AG09309 (cell line): ENCODE data around the gene TLE1.
"Not testable (repeated sequence)": the region's sequence is repeated elsewhere in the genome, so short reads cannot be mapped to it uniquely, and the experiment has no call there.

ENCODE experiments used
- DNase-seq: peaks from one replicate; pipeline ENCODE4 v3.0.0-alpha.2; 2010; ENCODE audit warnings: low read depth
- H3K4me3 ChIP-seq: 2 replicates; pipeline ENCODE4 v1.5.1; 2011; ENCODE audit warnings: mild to moderate bottlenecking, low read depth, low read length, moderate library complexity; ENCODE audit not compliant: control insufficient read depth
- TF ChIP-seq, protein P1 (sequence below): IDR thresholded peaks from 2 replicates; pipeline ENCODE4 v1.5.1; 2011; ENCODE audit warnings: mild to moderate bottlenecking, low read depth, low read length, inconsistent platforms; ENCODE audit not compliant: insufficient read depth, control insufficient read depth; ENCODE audit errors: missing control alignments

Gene TLE1

DNA sequence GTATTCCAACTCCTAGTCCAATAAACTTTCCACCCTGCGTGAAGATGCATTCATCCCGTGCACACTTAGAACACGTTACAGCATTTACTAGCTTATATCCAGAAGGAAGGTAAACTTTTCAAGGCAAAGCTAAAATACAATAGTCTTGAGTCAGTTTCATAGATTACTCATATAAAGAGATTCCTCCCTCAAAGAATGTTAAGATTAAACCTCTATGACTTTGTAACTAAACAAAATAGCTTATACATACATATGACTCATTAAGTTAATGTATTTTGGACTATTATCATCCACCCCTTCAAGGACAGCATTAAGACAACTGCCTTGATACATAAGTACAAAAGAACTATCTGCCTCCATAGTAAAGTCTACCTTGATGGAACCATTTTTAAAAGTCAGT lies 36.1 kb downstream of the TLE1 start:
- no peak overlapping the region for H3K4me3 ChIP-seq
- no peak for DNase-seq
- TF ChIP-seq, protein P1, sequence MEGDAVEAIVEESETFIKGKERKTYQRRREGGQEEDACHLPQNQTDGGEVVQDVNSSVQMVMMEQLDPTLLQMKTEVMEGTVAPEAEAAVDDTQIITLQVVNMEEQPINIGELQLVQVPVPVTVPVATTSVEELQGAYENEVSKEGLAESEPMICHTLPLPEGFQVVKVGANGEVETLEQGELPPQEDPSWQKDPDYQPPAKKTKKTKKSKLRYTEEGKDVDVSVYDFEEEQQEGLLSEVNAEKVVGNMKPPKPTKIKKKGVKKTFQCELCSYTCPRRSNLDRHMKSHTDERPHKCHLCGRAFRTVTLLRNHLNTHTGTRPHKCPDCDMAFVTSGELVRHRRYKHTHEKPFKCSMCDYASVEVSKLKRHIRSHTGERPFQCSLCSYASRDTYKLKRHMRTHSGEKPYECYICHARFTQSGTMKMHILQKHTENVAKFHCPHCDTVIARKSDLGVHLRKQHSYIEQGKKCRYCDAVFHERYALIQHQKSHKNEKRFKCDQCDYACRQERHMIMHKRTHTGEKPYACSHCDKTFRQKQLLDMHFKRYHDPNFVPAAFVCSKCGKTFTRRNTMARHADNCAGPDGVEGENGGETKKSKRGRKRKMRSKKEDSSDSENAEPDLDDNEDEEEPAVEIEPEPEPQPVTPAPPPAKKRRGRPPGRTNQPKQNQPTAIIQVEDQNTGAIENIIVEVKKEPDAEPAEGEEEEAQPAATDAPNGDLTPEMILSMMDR, result no peak

DNA sequence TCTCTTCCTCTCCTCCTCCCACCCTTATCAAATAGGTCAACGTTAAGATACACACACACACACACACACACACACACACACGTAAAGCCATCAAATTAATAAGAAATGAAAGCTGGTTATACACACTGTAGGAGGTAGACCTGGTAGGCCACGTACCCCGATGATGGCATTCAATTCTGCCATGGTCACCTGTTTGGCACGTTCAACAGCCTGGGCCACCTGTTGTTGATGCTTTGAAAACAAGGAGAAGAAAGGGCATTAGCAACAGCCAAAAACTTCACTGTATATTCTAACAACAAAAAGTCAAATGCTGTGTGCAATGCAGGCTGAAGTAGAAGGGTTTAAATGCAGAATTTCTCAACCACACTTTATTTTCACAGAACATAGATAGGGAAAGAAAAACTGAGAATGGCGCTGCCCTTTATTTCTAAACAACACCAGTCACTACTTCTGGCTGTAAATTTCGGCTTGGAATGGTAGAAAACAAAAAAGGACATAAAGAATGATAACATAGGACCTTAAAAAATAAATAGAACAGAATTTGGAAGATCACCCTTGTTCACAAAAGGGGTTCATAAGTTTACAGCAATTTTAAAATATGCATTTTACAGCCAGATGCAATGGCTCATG lies 37.2 kb downstream of the TLE1 start:
- no peak for DNase-seq
- TF ChIP-seq, protein P1, result no peak
- H3K4me3 ChIP-seq, result no peak overlapping the region

DNA sequence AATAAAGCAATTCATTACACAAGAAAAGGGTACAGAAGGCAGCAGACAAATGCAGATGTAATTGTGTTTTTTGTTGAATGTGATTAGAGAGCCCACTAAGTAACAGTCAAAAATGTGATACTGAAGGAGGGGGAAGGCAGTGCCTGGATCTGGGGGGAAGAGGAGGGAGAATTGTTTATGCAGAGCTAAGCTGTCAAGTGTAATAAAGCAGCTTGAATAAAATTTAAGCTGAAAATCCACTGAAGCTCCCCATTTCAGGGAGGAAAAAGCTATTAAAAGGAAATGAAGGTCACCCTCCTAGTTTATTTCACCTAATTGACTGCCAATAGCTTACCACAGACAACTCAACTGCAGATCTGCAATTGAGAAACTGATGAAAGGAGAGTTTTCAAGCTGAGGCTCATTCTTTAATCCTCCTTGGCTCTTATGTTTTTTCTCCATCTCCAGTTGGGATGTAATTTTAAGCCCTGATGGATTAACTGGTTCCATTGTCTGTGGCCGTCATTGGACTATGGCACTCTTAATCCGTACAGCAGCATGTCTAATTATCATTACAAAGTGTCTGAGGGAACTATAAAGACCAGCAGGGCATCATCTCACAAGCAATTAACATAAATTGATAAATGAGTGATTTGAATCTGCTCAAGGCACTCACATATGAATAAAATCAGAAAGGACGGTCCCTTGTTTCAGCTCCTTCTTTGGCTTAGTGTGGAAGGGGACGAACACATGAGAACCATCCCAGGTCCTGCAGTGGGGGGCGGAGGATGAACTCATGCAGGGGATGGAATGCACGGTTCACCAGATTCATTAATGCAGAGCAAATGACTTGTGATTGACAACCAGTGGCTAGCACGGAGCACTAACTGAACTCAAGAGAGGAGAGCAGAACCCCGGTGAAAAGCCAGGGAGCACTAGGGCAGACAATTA lies 38.5 kb downstream of the TLE1 start:
- no peak for DNase-seq
- no peak overlapping the region for H3K4me3 ChIP-seq
- TF ChIP-seq, protein P1, result no peak

DNA sequence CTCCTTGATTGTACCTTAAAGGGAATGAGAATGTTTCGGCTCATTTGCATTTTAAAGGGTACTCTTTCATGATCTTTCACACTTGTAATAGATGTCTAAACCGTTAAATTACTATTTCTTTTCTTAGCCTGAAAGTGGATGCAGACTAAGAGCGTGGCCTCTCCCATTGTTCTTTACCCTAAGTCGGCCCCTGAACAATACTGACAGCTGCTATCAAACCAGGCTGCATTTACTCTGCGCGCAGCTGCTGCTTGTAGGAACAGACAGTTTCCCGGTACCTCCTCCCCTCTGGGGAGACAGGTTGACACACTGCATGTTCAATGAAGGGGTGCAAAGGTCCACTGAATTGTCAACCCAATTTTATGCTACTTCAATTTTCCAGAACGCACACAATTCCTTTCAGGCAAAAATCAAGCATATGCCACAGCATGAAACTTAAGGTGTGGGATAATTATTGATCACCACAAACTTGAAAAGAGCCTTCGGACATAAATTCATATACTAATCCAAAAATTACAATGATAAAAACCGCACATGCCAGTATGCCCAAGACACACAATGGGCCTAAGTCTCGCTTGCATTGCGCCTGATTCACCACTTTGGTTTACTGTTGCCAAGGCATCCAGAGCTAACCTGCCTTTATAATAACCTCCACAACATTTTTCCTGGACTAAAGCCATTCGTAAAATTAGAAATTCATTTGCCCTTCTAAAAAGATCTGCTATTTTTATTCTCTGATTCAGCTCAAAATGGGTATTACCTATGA lies 39.7 kb downstream of the TLE1 start:
- no peak overlapping the region for H3K4me3 ChIP-seq
- DNase-seq, result no peak
- TF ChIP-seq, protein P1, result no peak

DNA sequence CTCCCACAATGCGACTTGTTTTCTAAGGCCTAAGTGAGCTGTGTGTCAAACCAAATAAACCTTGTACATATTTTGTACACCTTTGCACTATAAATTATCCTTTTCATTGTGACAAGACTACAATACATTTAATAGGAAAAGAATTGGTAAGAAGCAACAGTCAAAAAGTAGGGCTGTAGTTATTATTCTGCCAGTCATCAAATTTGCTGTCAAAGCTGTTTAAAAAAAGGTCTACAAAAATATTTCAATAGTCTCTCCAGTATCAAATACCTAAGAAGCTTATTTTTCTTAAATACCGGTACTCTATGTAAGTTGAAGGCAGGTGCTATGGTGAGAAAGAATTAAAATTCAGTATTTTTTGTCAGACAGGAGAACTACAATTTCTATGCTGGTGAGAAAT lies 40.5 kb downstream of the TLE1 start:
- TF ChIP-seq, protein P1, result no peak
- no peak for DNase-seq
- H3K4me3 ChIP-seq, result no peak overlapping the region

DNA sequence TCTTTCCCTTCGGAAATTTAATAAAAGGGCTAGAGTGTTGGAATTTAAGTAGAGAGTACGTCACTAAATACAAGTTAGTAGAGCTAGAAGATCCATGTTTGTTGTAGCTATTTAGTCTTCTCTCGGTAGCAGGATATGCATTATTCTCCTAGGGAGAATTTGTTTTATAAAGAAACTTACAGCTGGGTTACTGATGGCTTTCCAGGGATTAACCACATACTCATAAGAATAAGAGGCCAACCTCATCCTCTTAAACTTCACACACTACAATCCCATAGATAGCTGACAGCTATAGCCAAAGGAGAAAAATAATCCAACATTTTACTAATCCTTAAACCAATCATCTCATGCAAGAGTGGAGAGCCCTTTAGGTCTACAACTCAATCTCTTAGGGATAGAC lies 43.0 kb downstream of the TLE1 start:
- TF ChIP-seq, protein P1, result no peak
- no peak for DNase-seq
- H3K4me3 ChIP-seq, result no peak overlapping the region

DNA sequence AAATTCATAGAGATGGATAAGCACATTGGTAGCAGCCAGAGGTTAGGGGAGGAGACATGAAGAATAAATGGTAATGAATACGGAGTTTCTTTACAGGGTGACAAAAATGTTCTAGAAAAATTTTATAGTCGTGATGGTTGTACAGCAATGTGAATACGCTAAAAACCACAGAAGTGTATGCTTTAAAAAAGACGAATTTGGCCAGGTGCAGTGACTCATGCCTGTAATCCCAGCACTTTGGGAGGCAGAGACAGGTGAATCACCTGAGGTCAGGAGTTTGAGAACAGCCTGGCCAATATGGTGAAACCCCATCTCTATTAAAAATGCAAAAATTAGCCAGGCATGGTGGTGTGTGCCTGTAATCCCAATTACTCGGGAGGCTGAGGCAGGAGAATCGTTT lies 44.8 kb downstream of the TLE1 start:
- not testable (repeated sequence) for DNase-seq, H3K4me3 ChIP-seq
